ENCODE results near the gene C11orf68. TPM values are rescaled to one million over a fixed set of nuclear protein-coding genes. Genes with fewer than 3 reads are reported as not detected.

C11orf68 gene
- total RNA-seq, 1 donor from 2014 or later = 34.9 TPM

GRCh38 chr11:65873318-65874156 is 45.3 kb downstream of the C11orf68 start:
- DNase-seq (ENCODE audit: low spot score in 2 of 2, unreplicated experiment in 2 of 2) = peak; percentile 92 to 98
- Mint-ChIP-seq H3K27me3 (ENCODE audit: low read depth) (no peaks in the 10 kb centered on the region), H3K4me3 (peak overlapping the region; percentile 96), H3K9me3 (no peaks in the 10 kb centered on the region), H3K27ac (peak overlapping the region; percentile 97), H3K4me1 (peaks cover 20% of the 10 kb centered on the region), H3K36me3 (peaks cover 5% of the 10 kb centered on the region)
- TF ChIP-seq CTCF (IDR thresholded peaks at IDR 0.05; ENCODE audit: unreplicated experiment) = no peak

GRCh38 chr11:65872586-65873317 is 46.1 kb downstream of the C11orf68 start, which contains the start of gene EFEMP2:
Gene EFEMP2, minus strand, starts transcription at chr11:65872800. Its CDS starts 446 bp downstream, at chr11:65872354.
- Mint-ChIP-seq H3K36me3 (peaks cover 6% of the 10 kb centered on the region), H3K27me3 (ENCODE audit: low read depth) (no peaks in the 10 kb centered on the region), H3K27ac (peak within 1 kb of the TSS; percentile 97), H3K9me3 (no peaks in the 10 kb centered on the region), H3K4me3 (peak within 1 kb of the TSS; percentile 96), H3K4me1 (peaks cover 20% of the 10 kb centered on the region)
- DNase-seq (ENCODE audit: low spot score in 2 of 2, unreplicated experiment in 2 of 2) = peak; percentile 64 to 75
- TF ChIP-seq CTCF (IDR thresholded peaks at IDR 0.05; ENCODE audit: unreplicated experiment) = no peak

DNA sequence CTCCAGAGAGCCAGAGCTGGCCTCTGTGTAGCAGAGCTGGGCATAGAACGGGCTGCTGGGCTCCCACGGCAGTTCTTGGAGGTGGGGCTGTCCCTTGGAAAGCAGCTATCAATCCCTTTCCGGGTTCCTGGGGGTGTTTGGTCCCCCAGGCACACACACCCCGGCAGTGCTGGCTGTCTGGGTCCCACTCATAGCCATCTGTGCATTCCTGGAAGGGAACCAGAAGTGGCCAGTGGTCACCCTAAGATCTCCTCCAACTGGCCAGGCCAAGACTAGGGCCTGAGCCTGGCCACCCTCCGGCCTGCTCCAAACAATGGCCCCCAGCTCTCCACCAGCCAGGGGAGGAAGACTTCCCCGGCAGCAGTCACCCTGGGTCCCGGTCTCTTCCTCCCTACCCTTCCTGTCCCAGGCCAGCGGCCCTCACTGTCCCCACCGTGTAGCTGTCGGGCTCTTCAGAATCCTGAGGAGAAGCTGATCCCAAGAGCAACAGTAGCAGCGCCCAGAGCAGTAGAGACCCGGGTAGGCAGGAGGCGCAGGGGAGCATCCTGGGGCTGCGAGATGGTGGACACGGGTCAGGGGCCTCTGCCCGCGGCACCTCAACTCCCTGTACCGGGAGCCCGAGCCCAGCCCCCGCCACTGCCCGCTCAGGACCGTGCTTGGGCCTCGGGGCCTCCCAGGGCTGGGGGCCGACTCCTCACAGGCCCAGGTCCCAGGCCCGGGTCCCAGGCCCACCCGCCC is 46.9 kb downstream of the C11orf68 start:
- no peak for DNase-seq (ENCODE audit: low spot score in 2 of 2, unreplicated experiment in 2 of 2)
- H3K27ac Mint-ChIP-seq = peak overlapping the region; percentile 92
- peaks cover 20% of the 10 kb centered on the region for H3K4me1 Mint-ChIP-seq
- TF ChIP-seq CTCF (IDR thresholded peaks at IDR 0.05; ENCODE audit: unreplicated experiment) = no peak
- no peaks in the 10 kb centered on the region for H3K27me3 Mint-ChIP-seq (ENCODE audit: low read depth)
- H3K9me3 Mint-ChIP-seq = no peaks in the 10 kb centered on the region
- H3K4me3 Mint-ChIP-seq = peak overlapping the region; percentile 84
- H3K36me3 Mint-ChIP-seq = peaks cover 13% of the 10 kb centered on the region

DNA sequence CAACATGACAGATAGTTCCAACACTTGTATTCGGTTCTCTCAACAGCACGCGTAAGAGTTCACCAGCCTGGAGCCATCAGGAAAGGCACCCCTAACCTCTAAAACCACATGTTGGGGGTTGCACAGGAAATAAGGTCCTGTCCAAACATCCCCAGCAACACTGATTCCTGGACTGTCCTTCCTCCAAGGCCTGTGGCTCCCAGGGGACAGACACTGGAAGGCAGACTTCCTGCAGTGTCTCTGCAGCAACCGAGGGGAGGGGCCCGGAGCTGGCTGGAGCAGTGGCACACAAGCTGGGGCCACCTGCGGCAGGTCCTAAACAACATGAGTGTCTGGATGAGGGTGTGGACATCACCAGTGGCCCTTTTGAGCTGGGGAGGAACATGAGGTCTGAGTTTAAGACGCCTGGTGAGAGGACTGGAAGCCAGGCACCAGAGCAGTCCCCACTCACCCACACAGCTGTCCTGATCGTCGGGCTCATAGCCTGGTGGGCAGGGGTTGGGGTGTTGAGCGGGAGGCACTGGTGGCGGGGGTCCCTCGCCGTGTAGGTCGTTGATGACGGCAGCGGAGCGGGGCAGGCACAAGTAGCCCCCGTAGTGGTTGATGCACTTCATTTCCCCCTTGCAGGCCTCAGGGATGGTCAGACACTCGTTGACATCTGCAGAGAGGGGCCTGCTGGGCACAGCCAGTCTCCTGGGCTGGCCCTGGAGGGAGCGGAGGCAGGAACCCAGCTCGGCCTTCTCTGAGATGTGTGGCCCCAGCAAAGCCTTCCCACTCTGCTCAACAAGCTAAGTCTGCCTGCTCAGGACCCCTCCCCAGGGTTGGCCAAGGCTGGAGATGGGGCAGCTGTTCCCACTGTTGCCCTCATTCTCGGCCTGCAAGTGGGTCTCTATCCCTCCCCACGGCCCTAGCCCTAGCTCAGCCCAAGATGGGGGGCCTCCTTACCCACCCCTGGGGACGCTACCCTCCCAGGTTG is 47.9 kb downstream of the C11orf68 start:
- no peaks in the 10 kb centered on the region for H3K9me3 Mint-ChIP-seq
- peaks cover 20% of the 10 kb centered on the region for H3K4me1 Mint-ChIP-seq
- peak overlapping the region; percentile 92 for H3K27ac Mint-ChIP-seq
- H3K27me3 Mint-ChIP-seq (ENCODE audit: low read depth) = no peaks in the 10 kb centered on the region
- TF ChIP-seq CTCF (IDR thresholded peaks at IDR 0.05; ENCODE audit: unreplicated experiment) = no peak
- no peak for DNase-seq (ENCODE audit: low spot score in 2 of 2, unreplicated experiment in 2 of 2)
- peak overlapping the region; percentile 84 for H3K4me3 Mint-ChIP-seq
- H3K36me3 Mint-ChIP-seq = peaks cover 13% of the 10 kb centered on the region

Data from mesothelial cell of epicardium (in vitro differentiated cells).